C4-2B (cell line): ENCODE measurements around the gene CRY2.

Experiments
- CTCF ChIP-seq: fragments of 450-650 bp; conservative IDR thresholded peaks from 2 replicates; pipeline ENCODE4 v1.5.1; 2017; ENCODE audit warnings: mild to moderate bottlenecking
- ZFX ChIP-seq: fragments of 450-650 bp; IDR thresholded peaks from 2 replicates; pipeline ENCODE4 v1.6.1; 2017

GRCh38 chr11:45832811-45833441, 14.3 kb upstream of the CRY2 start:
- TF ChIP-seq ZFX (no peak), CTCF (no peak)
